HepG2 (cell line): ENCODE results near the gene ZNF284. TPM values are rescaled to one million over a fixed set of nuclear protein-coding genes. Genes with fewer than 3 reads are reported as not detected.

Experiments
- EED ChIP-seq: sonication (generic); formaldehyde crosslinking; IDR thresholded peaks from 2 replicates; pipeline ENCODE4 v1.5.0; 2020; ENCODE audit warnings: mild to moderate bottlenecking, missing genetic modification reagents
- ZNF354B ChIP-seq: sonication (generic); formaldehyde crosslinking; IDR thresholded peaks from 2 replicates; pipeline ENCODE4 v1.8.0; 2022; ENCODE audit warnings: mild to moderate bottlenecking, missing genetic modification reagents
- polyA plus RNA-seq, 8 experiments: library from polyadenylated mRNA; depleted of rRNA in 3 of 8; stranded (reverse) in 7 of 8; unstranded in 1 of 8; fragments of >200 nt; fragmentation: Illumina TruSeq in 4 of 8; extraction: Trizol in 4 of 8; gene quantifications; 2 replicates each; pipeline versions ENCODE4 v1.2.1 to v1.2.3, GENCODE V29; 2011 to 2016; ENCODE audit warnings: low read depth in 4 of 8, missing spikeins in 1 of 8, mixed read lengths in 1 of 8; ENCODE audit not compliant: insufficient read depth in 1 of 8
- total RNA-seq, 5 experiments: library from RNA; depleted of rRNA; stranded (reverse); fragments of >200 nt; fragmentation: Illumina TruSeq; extraction: Trizol; gene quantifications; 2 replicates each; pipeline ENCODE4 v1.2.3, GENCODE V29; 2016; ENCODE audit warnings: low read depth in 1 of 5
- TF ChIP-seq, protein P1 (sequence below): sonication (generic); formaldehyde crosslinking; IDR thresholded peaks from 2 replicates; pipeline ENCODE4 v1.5.1; 2020; ENCODE audit warnings: mild to moderate bottlenecking, missing genetic modification reagents
- TF ChIP-seq, protein P2 (sequence below): sonication (generic); formaldehyde crosslinking; IDR thresholded peaks from 2 replicates; pipeline ENCODE4 v1.9.0; 2021; ENCODE audit warnings: missing genetic modification reagents, mild to moderate bottlenecking, borderline replicate concordance
- TF ChIP-seq, protein P3 (sequence below), 2 experiments: IDR thresholded peaks; 2 replicates each; pipeline ENCODE4 v1.6.1; 2011 to 2012; ENCODE audit warnings: low read length in 2 of 2, borderline replicate concordance in 1 of 2, low read depth in 1 of 2, mild to moderate bottlenecking in 1 of 2, moderate library complexity in 1 of 2
- TF ChIP-seq, protein P4 (sequence below): sonication (generic); formaldehyde crosslinking; IDR thresholded peaks from 2 replicates; pipeline ENCODE4 v1.8.0; 2022; ENCODE audit warnings: missing genetic modification reagents, mild to moderate bottlenecking, borderline replicate concordance

The ZNF284 gene
- total and polyA plus RNA-seq, 2 of the 13 experiments (the other 11 are each of a cell fraction or from before 2014, with no cell fraction given), result 1.2 to 2.3 TPM

DNA sequence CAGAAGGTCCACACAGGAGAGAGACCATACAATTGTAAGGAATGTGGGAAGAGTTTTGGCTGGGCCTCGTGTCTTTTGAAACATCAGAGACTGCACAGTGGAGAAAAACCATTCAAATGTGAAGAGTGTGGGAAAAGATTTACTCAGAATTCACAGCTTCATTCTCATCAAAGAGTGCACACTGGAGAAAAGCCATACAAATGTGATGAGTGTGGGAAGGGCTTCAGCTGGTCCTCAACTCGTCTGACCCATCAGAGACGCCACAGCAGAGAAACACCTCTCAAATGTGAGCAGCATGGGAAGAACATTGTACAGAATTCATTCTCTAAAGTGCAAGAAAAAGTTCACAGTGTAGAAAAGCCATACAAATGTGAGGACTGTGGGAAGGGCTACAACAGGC lies 35.8 kb downstream of the ZNF284 start (continued):
- TF ChIP-seq, protein P1, sequence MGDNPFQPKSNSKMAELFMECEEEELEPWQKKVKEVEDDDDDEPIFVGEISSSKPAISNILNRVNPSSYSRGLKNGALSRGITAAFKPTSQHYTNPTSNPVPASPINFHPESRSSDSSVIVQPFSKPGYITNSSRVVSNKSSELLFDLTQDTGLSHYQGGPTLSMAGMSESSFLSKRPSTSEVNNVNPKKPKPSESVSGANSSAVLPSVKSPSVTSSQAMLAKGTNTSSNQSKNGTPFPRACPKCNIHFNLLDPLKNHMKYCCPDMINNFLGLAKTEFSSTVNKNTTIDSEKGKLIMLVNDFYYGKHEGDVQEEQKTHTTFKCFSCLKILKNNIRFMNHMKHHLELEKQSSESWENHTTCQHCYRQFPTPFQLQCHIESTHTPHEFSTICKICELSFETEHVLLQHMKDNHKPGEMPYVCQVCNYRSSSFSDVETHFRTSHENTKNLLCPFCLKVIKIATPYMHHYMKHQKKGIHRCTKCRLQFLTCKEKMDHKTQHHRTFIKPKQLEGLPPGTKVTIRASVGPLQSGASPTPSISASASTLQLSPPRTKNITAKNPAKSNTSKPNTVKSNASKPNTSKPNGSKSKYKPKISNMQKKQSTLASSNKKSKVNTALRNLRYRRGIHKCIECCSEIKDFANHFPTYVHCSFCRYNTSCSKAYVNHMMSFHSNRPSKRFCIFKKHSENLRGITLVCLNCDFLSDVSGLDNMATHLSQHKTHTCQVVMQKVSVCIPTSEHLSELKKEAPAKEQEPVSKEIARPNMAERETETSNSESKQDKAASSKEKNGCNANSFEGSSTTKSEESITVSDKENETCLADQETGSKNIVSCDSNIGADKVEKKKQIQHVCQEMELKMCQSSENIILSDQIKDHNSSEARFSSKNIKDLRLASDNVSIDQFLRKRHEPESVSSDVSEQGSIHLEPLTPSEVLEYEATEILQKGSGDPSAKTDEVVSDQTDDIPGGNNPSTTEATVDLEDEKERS, result no peak
- TF ChIP-seq, protein P2, sequence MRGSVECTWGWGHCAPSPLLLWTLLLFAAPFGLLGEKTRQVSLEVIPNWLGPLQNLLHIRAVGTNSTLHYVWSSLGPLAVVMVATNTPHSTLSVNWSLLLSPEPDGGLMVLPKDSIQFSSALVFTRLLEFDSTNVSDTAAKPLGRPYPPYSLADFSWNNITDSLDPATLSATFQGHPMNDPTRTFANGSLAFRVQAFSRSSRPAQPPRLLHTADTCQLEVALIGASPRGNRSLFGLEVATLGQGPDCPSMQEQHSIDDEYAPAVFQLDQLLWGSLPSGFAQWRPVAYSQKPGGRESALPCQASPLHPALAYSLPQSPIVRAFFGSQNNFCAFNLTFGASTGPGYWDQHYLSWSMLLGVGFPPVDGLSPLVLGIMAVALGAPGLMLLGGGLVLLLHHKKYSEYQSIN (CRISPR knock-in tag), result no peak
- TF ChIP-seq, protein P3, sequence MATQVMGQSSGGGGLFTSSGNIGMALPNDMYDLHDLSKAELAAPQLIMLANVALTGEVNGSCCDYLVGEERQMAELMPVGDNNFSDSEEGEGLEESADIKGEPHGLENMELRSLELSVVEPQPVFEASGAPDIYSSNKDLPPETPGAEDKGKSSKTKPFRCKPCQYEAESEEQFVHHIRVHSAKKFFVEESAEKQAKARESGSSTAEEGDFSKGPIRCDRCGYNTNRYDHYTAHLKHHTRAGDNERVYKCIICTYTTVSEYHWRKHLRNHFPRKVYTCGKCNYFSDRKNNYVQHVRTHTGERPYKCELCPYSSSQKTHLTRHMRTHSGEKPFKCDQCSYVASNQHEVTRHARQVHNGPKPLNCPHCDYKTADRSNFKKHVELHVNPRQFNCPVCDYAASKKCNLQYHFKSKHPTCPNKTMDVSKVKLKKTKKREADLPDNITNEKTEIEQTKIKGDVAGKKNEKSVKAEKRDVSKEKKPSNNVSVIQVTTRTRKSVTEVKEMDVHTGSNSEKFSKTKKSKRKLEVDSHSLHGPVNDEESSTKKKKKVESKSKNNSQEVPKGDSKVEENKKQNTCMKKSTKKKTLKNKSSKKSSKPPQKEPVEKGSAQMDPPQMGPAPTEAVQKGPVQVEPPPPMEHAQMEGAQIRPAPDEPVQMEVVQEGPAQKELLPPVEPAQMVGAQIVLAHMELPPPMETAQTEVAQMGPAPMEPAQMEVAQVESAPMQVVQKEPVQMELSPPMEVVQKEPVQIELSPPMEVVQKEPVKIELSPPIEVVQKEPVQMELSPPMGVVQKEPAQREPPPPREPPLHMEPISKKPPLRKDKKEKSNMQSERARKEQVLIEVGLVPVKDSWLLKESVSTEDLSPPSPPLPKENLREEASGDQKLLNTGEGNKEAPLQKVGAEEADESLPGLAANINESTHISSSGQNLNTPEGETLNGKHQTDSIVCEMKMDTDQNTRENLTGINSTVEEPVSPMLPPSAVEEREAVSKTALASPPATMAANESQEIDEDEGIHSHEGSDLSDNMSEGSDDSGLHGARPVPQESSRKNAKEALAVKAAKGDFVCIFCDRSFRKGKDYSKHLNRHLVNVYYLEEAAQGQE (IDR thresholded peaks at IDR 0.05; ENCODE audit: borderline replicate concordance in 1 of 2, low read depth in 1 of 2, low read length in 2 of 2), result no peak
- TF ChIP-seq ZNF354B (CRISPR knock-in tag), result no peak
- TF ChIP-seq, protein P4, sequence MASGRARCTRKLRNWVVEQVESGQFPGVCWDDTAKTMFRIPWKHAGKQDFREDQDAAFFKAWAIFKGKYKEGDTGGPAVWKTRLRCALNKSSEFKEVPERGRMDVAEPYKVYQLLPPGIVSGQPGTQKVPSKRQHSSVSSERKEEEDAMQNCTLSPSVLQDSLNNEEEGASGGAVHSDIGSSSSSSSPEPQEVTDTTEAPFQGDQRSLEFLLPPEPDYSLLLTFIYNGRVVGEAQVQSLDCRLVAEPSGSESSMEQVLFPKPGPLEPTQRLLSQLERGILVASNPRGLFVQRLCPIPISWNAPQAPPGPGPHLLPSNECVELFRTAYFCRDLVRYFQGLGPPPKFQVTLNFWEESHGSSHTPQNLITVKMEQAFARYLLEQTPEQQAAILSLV (CRISPR knock-in tag), result no peak
- TF ChIP-seq EED (CRISPR knock-in tag), result no peak
